Measurements from ENCODE around the gene SCLY.

The SCLY gene

DNA sequence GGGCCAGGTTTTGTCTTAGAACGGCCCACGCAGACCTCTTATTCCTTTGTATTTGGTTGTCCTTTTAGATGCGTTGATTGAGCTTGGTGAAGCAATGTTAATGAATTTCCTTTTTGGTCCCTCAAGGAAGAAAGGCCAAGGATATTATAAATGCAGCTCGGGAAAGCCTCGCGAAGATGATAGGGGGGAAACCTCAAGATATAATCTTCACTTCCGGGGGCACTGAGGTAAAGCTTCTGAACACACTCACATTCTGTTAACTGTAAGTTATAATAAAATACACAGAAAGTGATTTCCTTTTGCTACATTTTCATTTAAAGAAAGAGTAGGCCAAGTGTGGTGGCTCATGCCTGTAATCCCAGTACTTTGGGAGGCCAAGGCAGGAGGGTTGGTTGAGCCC lies 7.1 kb downstream of the SCLY start:
- no peak for DNase-seq (ENCODE audit: low spot score)
- TF ChIP-seq, protein P1, sequence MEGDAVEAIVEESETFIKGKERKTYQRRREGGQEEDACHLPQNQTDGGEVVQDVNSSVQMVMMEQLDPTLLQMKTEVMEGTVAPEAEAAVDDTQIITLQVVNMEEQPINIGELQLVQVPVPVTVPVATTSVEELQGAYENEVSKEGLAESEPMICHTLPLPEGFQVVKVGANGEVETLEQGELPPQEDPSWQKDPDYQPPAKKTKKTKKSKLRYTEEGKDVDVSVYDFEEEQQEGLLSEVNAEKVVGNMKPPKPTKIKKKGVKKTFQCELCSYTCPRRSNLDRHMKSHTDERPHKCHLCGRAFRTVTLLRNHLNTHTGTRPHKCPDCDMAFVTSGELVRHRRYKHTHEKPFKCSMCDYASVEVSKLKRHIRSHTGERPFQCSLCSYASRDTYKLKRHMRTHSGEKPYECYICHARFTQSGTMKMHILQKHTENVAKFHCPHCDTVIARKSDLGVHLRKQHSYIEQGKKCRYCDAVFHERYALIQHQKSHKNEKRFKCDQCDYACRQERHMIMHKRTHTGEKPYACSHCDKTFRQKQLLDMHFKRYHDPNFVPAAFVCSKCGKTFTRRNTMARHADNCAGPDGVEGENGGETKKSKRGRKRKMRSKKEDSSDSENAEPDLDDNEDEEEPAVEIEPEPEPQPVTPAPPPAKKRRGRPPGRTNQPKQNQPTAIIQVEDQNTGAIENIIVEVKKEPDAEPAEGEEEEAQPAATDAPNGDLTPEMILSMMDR (IDR thresholded peaks at IDR 0.05; ENCODE audit: extremely low read depth, insufficient read depth, missing control alignments) = no peak
- in situ Hi-C loops (cut with MboI; ENCODE audit: low pct_unique_long_range_greater_than_20kb, low sequenced_read_pairs, unreplicated experiment) = no loop called here

- in situ Hi-C loops (cut with MboI; ENCODE audit: low pct_unique_long_range_greater_than_20kb, low sequenced_read_pairs, unreplicated experiment) = no loop called here
- TF ChIP-seq, protein P1 (IDR thresholded peaks at IDR 0.05; ENCODE audit: extremely low read depth, insufficient read depth, missing control alignments) = no peak
- DNase-seq (ENCODE audit: low spot score) = no peak
Observed at GRCh38 chr2:238069021-238069709, 8.4 kb downstream of the SCLY start.

GRCh38 chr2:238069877-238070276 lies 9.1 kb downstream of the SCLY start:
- TF ChIP-seq, protein P1 (IDR thresholded peaks at IDR 0.05; ENCODE audit: extremely low read depth, insufficient read depth, missing control alignments) = no peak
- no peak for DNase-seq (ENCODE audit: low spot score)
- in situ Hi-C loops (cut with MboI; ENCODE audit: low pct_unique_long_range_greater_than_20kb, low sequenced_read_pairs, unreplicated experiment) = no loop called here

DNA sequence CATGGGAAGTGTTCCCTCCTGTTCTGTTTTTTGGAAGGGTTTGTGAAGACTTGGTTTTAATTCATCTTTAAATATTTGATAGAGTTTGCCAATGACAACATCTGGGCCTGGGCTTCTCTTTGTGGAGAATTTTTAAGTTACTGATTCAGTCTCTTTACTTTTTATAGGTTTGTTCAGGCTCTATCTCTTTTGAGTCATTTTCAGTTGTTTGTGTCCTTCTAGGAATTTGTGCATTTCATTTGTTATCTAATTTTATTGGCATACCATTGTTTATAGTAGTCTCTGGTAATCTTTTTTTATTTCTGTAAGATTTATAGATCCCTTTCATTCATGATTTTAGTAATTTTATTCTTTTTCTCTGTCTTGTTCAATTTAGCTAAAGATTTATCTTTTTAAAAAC lies 14.6 kb downstream of the SCLY start:
- in situ Hi-C loops (cut with MboI; ENCODE audit: low pct_unique_long_range_greater_than_20kb, low sequenced_read_pairs, unreplicated experiment) = no loop called here
- DNase-seq (ENCODE audit: low spot score) = no peak
- TF ChIP-seq, protein P1 (IDR thresholded peaks at IDR 0.05; ENCODE audit: extremely low read depth, insufficient read depth, missing control alignments) = no peak

DNA sequence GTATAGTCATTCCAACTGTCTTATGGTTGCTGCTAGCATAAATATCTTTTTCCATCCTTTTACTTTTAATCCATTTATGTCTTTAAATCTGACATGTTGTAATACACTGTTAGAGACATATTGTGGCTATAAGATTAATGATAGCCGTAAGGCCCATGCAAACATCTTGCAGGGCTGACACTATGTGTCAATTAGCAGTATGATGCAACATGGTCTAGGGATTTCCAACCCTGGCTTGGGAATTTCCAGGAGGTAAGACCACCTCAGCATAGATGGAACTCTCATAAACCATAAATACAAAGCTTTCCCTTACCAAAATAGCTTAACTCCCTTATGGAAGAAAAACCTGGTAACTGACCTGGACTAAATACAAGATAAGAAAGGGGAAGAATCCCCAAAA lies 16.5 kb downstream of the SCLY start:
- in situ Hi-C loops (cut with MboI; ENCODE audit: low pct_unique_long_range_greater_than_20kb, low sequenced_read_pairs, unreplicated experiment) = no loop called here
- TF ChIP-seq, protein P1 (IDR thresholded peaks at IDR 0.05; ENCODE audit: extremely low read depth, insufficient read depth, missing control alignments) = no peak
- no peak for DNase-seq (ENCODE audit: low spot score)

DNA sequence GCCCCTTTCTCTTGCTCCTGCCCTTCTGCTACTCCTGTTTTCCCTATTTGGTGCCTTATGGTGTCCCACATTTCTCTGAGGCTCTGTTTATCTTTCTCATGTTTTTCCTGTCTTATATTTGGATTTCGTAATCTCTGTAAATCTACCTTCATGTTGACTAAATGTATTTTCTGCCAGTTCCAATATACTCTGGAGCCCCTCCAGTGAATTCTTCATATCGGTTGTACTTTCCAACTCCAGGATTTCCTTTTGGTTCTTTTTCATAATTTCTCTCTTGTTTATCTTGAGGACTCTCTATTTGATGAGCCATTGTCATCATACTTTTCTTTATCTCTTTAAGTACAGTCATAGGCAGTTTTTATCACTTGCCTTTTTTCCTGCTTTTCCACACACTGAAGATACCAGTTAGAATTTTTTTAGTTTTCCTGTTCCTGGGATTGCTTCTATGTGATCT lies 19.1 kb downstream of the SCLY start:
- TF ChIP-seq, protein P1 (IDR thresholded peaks at IDR 0.05; ENCODE audit: extremely low read depth, insufficient read depth, missing control alignments) = no peak
- DNase-seq (ENCODE audit: low spot score) = no peak
- in situ Hi-C loops (cut with MboI; ENCODE audit: low pct_unique_long_range_greater_than_20kb, low sequenced_read_pairs, unreplicated experiment) = no loop called here
